ENCODE results near the gene CCDC24.

DNA sequence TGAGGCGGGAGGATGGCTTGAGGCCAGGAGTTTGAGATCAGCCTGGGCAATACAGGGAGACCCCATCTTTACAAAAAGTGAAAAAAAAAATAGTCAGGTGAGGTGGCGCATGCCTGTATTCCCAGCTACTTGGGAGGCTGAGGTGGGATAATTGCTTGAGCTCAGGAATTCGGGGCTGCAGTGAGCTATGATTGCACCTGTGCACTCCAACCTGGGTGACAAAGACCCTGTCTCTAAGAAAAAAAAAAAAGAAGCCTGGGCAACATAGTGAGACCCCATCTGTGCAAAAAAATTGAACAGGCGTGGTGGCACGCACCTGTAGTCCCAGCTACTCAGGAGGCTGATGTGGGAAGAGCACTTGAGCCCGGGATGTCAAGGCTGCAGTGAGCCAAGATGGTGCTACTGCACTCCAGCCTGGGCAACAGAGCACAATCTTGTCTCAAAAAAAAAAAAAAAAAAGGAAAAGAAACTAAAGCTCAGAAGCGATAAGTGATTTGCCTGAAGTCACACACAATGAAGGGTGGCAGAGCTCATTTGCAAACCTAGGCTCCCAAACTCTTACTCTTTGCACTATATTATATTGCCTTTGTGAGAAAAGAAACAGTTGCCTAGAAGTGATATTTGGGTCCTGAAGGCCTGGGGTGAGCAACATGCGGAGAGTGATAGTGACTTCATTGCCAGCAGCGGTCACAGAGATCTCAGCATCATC, 2.0 kb downstream of the CCDC24 start:
- TF ChIP-seq, protein P1, sequence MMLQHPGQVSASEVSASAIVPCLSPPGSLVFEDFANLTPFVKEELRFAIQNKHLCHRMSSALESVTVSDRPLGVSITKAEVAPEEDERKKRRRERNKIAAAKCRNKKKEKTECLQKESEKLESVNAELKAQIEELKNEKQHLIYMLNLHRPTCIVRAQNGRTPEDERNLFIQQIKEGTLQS (IDR thresholded peaks at IDR 0.05), result no peak
- TF ChIP-seq, protein P1 (CRISPR knock-in tag; conservative IDR thresholded peaks at IDR 0.05), result no peak
- TF ChIP-seq ETV6 (IDR thresholded peaks at IDR 0.05; ENCODE audit: borderline replicate concordance in 1 of 2, low read depth in 2 of 2, low read length in 1 of 2) (no peak), ETV6 (CRISPR knock-in tag; IDR thresholded peaks at IDR 0.05; ENCODE audit: borderline replicate concordance) (no peak), SMAD4 (CRISPR knock-in tag; conservative IDR thresholded peaks at IDR 0.05) (no peak)
